ENCODE data around the gene CWC27. TPM values are rescaled to one million over a fixed set of nuclear protein-coding genes. Genes with fewer than 3 reads are reported as not detected.

CWC27 gene
- total and polyA plus RNA-seq, 2 donors from 2014 or later = 16.5 to 17.3 TPM

GRCh38 chr5:64872044-64872443 lies 103.3 kb downstream of the CWC27 start:
- DNase-seq = no peak
- no peak overlapping the region for H3K27ac ChIP-seq (ENCODE audit: low read depth in 2 of 2, low read length in 2 of 2)
- no peaks in the 10 kb centered on the region for H3K27me3 ChIP-seq (ENCODE audit: control insufficient read depth, insufficient read depth, low read length)
- TF ChIP-seq CTCF (IDR thresholded peaks at IDR 0.05; ENCODE audit: borderline replicate concordance, extremely low read depth, insufficient read depth) = no peak
- FAIRE-seq = no peak
- H3K4me3 ChIP-seq (ENCODE audit: low read length in 3 of 3) = no peak overlapping the region
- intact Hi-C loops (cut with DNase I) = no loop called here
- peaks cover 0 to under 1% (median 0%) of the 10 kb centered on the region in 3 donors for H3K36me3 ChIP-seq (ENCODE audit: control insufficient read depth in 2 of 3, insufficient read depth in 3 of 3, low read length in 3 of 3)
- no peak overlapping the region for H3K9ac ChIP-seq (ENCODE audit: low read length in 3 of 3)
- no peaks in the 10 kb centered on the region for H3K9me3 ChIP-seq (ENCODE audit: control insufficient read depth in 2 of 3, insufficient read depth in 1 of 3, low read length in 3 of 3)
- H3K4me1 ChIP-seq (ENCODE audit: control insufficient read depth in 2 of 3, insufficient read depth in 2 of 3, low read depth in 1 of 3, low read length in 3 of 3) = no peaks in the 10 kb centered on the region

DNA sequence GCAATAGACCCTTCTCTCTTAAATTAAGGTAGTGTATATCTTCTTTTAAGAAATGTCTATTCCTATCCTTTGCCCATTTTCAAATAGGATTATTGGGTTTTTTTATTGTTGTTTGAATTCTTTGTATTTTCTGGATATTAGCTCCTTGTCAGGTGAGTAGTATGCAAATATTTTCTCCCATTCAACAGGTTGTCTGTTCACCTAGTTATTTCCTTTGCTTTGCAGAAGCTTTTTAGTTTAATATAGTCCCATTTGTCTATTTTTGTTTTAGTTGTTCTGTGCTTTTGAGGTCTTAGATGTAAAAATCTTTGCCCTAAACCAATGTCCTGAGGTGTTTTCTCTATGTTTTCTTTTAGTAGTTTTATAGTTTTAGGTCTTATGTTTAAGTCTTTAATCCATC lies 104.7 kb downstream of the CWC27 start:
- DNase-seq = no peak
- FAIRE-seq = no peak
- no peak overlapping the region for H3K27ac ChIP-seq (ENCODE audit: low read depth in 2 of 2, low read length in 2 of 2)
- H3K9ac ChIP-seq (ENCODE audit: low read length in 3 of 3) = no peak overlapping the region
- peaks cover 0 to 3% (median 0%) of the 10 kb centered on the region in 3 donors for H3K36me3 ChIP-seq (ENCODE audit: control insufficient read depth in 2 of 3, insufficient read depth in 3 of 3, low read length in 3 of 3)
- no peak for TF ChIP-seq CTCF (IDR thresholded peaks at IDR 0.05; ENCODE audit: borderline replicate concordance, extremely low read depth, insufficient read depth)
- no peaks in the 10 kb centered on the region for H3K4me1 ChIP-seq (ENCODE audit: control insufficient read depth in 2 of 3, insufficient read depth in 2 of 3, low read depth in 1 of 3, low read length in 3 of 3)
- H3K9me3 ChIP-seq (ENCODE audit: control insufficient read depth in 2 of 3, insufficient read depth in 1 of 3, low read length in 3 of 3) = no peaks in the 10 kb centered on the region
- H3K27me3 ChIP-seq (ENCODE audit: control insufficient read depth, insufficient read depth, low read length) = no peaks in the 10 kb centered on the region
- intact Hi-C loops (cut with DNase I) = no loop called here
- H3K4me3 ChIP-seq (ENCODE audit: low read length in 3 of 3) = no peak overlapping the region

- Histone ChIP-seq H3K9me3 (ENCODE audit: control insufficient read depth in 2 of 3, insufficient read depth in 1 of 3, low read length in 3 of 3) (no peaks in the 10 kb centered on the region), H3K36me3 (ENCODE audit: control insufficient read depth in 2 of 3, insufficient read depth in 3 of 3, low read length in 3 of 3) (peaks cover 0 to 3% (median 0%) of the 10 kb centered on the region in 3 donors), H3K4me3 (ENCODE audit: low read length in 3 of 3) (no peak overlapping the region), H3K4me1 (ENCODE audit: control insufficient read depth in 2 of 3, insufficient read depth in 2 of 3, low read depth in 1 of 3, low read length in 3 of 3) (no peaks in the 10 kb centered on the region), H3K9ac (ENCODE audit: low read length in 3 of 3) (no peak overlapping the region), H3K27me3 (ENCODE audit: control insufficient read depth, insufficient read depth, low read length) (no peaks in the 10 kb centered on the region), H3K27ac (ENCODE audit: low read depth in 2 of 2, low read length in 2 of 2) (no peak overlapping the region)
- TF ChIP-seq CTCF (IDR thresholded peaks at IDR 0.05; ENCODE audit: borderline replicate concordance, extremely low read depth, insufficient read depth) = no peak
- no peak for FAIRE-seq
- no peak for DNase-seq
- intact Hi-C loops (cut with DNase I) = no loop called here
These were observed 106.0 kb downstream of the CWC27 start for GRCh38 chr5:64874753-64875152.

GRCh38 chr5:64876203-64876602 lies 107.5 kb downstream of the CWC27 start:
- H3K4me1 ChIP-seq (ENCODE audit: control insufficient read depth in 2 of 3, insufficient read depth in 2 of 3, low read depth in 1 of 3, low read length in 3 of 3) = no peaks in the 10 kb centered on the region
- intact Hi-C loops (cut with DNase I) = no loop called here
- H3K4me3 ChIP-seq (ENCODE audit: low read length in 3 of 3) = no peak overlapping the region

More at GRCh38 chr5:64876203-64876602, 107.5 kb downstream of the CWC27 start:
- FAIRE-seq (no peak), DNase-seq (no peak)
- H3K27me3 ChIP-seq (ENCODE audit: control insufficient read depth, insufficient read depth, low read length) = no peaks in the 10 kb centered on the region
- no peaks in the 10 kb centered on the region for H3K9me3 ChIP-seq (ENCODE audit: control insufficient read depth in 2 of 3, insufficient read depth in 1 of 3, low read length in 3 of 3)
- peaks cover 0 to 3% (median 0%) of the 10 kb centered on the region in 3 donors for H3K36me3 ChIP-seq (ENCODE audit: control insufficient read depth in 2 of 3, insufficient read depth in 3 of 3, low read length in 3 of 3)
- H3K9ac ChIP-seq (ENCODE audit: low read length in 3 of 3) = no peak overlapping the region
- H3K27ac ChIP-seq (ENCODE audit: low read depth in 2 of 2, low read length in 2 of 2) = no peak overlapping the region
- no peak for TF ChIP-seq CTCF (IDR thresholded peaks at IDR 0.05; ENCODE audit: borderline replicate concordance, extremely low read depth, insufficient read depth)

Data from kidney (tissue), 14 donors.